OCI-LY1 (cell line): ENCODE data around the gene PLAGL2.

ENCODE experiments used
- H2AFZ ChIP-seq: fragments of 200-600 bp; sonication (generic), shearing (Covaris generic); 2 replicates; pipeline ENCODE4 v1.6.0; 2014; ENCODE audit warnings: antibody characterized with exemption, mild to moderate bottlenecking, low read length
- H3F3A ChIP-seq: fragments of 200-600 bp; sonication (generic), shearing (Covaris generic); 2 replicates; pipeline ENCODE4 v1.6.0; 2014; ENCODE audit warnings: mild to moderate bottlenecking, antibody characterized with exemption, low read length, moderate library complexity; ENCODE audit not compliant: insufficient read depth
- H3K27ac ChIP-seq: fragments of 200-600 bp; sonication (generic); 2 replicates; pipeline ENCODE4 v1.5.1; 2014; ENCODE audit warnings: low read length, mixed run types, mild to moderate bottlenecking, low read depth; ENCODE audit not compliant: poor library complexity, severe bottlenecking
- H3K27me3 ChIP-seq: fragments of 200-600 bp; sonication (generic); 2 replicates; pipeline ENCODE4 v1.6.0; 2014; ENCODE audit warnings: antibody characterized with exemption, mild to moderate bottlenecking, low read length, moderate library complexity; ENCODE audit not compliant: insufficient read depth
- H3K36me3 ChIP-seq: fragments of 200-600 bp; sonication (generic); 2 replicates; pipeline ENCODE4 v1.6.1; 2014; ENCODE audit warnings: mild to moderate bottlenecking, antibody characterized with exemption, low read length, moderate library complexity, mixed read lengths; ENCODE audit not compliant: insufficient read depth
- H3K4me1 ChIP-seq: fragments of 200-600 bp; sonication (generic); 2 replicates; pipeline ENCODE4 v1.5.1; 2014; ENCODE audit warnings: mild to moderate bottlenecking, low read length, moderate library complexity; ENCODE audit not compliant: insufficient read depth, severe bottlenecking
- H3K4me2 ChIP-seq: fragments of 200-600 bp; sonication (generic), shearing (Covaris generic); 2 replicates; pipeline ENCODE4 v1.6.1; 2014; ENCODE audit warnings: low read length
- H3K4me3 ChIP-seq: fragments of 200-600 bp; sonication (generic); 2 replicates; pipeline ENCODE4 v1.5.1; 2014; ENCODE audit warnings: low read length, low read depth, mild to moderate bottlenecking, mixed read lengths; ENCODE audit not compliant: poor library complexity, severe bottlenecking
- H3K79me2 ChIP-seq: fragments of 200-600 bp; shearing (Covaris generic); 2 replicates; pipeline ENCODE4 v1.6.1; 2016; ENCODE audit warnings: mixed run types, low read length, mixed read lengths; ENCODE audit not compliant: insufficient read depth
- H3K9ac ChIP-seq: fragments of 200-600 bp; sonication (generic), shearing (Covaris generic); 2 replicates; pipeline ENCODE4 v1.6.1; 2014; ENCODE audit warnings: mild to moderate bottlenecking, low read length, mixed read lengths
- H3K9me2 ChIP-seq: fragments of 200-600 bp; sonication (generic), shearing (Covaris generic); 2 replicates; pipeline ENCODE4 v1.6.1; 2014; ENCODE audit warnings: low read depth, mild to moderate bottlenecking, low read length, mixed read lengths
- H3K9me3 ChIP-seq: fragments of 200-600 bp; shearing (Covaris generic); 2 replicates; pipeline ENCODE4 v1.6.1; 2014; ENCODE audit warnings: low read length, mixed read lengths
- H4K20me1 ChIP-seq: fragments of 200-600 bp; sonication (generic), shearing (Covaris generic); 2 replicates; pipeline ENCODE4 v1.6.0; 2016; ENCODE audit warnings: mild to moderate bottlenecking, low read length; ENCODE audit not compliant: insufficient read depth
- EZH2 ChIP-seq: fragments of 200-600 bp; sonication (generic), shearing (Covaris generic); IDR thresholded peaks from 2 replicates; pipeline ENCODE4 v1.8.0; 2017; ENCODE audit warnings: borderline replicate concordance, mixed run types, mild to moderate bottlenecking, antibody characterized with exemption, low read length, moderate library complexity, mixed read lengths
- TF ChIP-seq, protein P1 (sequence below): fragments of 200-600 bp; sonication (generic), shearing (Covaris generic); IDR thresholded peaks from 2 replicates; pipeline ENCODE4 v1.5.1; 2017; ENCODE audit warnings: mild to moderate bottlenecking, antibody characterized with exemption, low read length, moderate library complexity, mixed read lengths

The PLAGL2 gene

DNA sequence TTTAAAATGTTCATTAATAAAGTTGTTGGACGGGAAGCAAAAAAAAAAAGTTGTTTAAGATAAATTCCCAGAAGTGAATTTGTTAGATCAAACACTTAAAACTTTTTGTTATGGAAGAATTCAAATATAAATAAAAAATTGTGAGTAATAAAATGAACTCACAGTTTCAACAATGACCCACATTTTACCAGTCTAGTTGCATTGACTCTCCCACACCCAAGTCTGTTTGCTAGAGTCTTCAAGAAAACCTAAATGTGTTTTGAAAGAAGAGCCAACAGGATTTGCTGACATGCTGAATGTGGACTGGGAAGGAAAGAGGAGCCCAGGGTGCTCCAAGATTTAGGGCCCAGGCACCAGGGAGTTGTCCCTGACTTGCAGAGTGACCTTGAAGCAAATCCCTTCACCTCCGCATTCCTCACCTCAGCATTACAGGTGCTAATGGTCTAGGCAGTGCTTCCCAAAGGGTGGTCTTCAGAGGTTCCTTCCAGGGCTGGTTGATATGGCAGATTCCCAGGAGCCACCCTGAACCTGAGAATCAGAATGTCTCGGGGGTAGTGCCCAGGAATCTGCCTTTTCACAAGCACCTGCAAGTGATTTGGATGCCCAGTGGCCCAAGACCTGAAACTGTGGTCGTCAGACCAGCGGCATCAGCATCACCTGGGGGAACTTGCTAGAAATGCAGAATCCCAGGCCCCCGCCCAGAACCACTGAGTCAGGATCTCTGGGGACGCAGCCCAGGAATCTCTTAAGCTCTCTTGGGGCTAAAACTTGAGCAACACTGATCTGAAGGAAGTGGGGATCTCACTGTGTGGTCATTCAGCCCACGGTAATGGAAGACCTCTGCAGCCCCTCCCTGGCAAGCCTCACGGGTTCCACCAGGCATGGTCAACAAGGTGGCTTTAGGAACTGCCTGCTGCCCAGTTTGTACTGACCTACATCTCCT lies 31.2 kb upstream of the PLAGL2 start:
- no peaks in the 10 kb centered on the region for H3F3A ChIP-seq
- H3K9me2 ChIP-seq, result no peaks in the 10 kb centered on the region
- H3K36me3 ChIP-seq, result peaks cover 34% of the 10 kb centered on the region
- no peak overlapping the region for H3K4me3 ChIP-seq
- no peaks in the 10 kb centered on the region for H3K27me3 ChIP-seq
- no peak overlapping the region for H3K4me2 ChIP-seq
- no peaks in the 10 kb centered on the region for H3K79me2 ChIP-seq
- H3K27ac ChIP-seq, result no peak overlapping the region
- no peaks in the 10 kb centered on the region for H3K9me3 ChIP-seq
- H4K20me1 ChIP-seq, result no peaks in the 10 kb centered on the region
- H2AFZ ChIP-seq, result no peak overlapping the region
- TF ChIP-seq, protein P1, sequence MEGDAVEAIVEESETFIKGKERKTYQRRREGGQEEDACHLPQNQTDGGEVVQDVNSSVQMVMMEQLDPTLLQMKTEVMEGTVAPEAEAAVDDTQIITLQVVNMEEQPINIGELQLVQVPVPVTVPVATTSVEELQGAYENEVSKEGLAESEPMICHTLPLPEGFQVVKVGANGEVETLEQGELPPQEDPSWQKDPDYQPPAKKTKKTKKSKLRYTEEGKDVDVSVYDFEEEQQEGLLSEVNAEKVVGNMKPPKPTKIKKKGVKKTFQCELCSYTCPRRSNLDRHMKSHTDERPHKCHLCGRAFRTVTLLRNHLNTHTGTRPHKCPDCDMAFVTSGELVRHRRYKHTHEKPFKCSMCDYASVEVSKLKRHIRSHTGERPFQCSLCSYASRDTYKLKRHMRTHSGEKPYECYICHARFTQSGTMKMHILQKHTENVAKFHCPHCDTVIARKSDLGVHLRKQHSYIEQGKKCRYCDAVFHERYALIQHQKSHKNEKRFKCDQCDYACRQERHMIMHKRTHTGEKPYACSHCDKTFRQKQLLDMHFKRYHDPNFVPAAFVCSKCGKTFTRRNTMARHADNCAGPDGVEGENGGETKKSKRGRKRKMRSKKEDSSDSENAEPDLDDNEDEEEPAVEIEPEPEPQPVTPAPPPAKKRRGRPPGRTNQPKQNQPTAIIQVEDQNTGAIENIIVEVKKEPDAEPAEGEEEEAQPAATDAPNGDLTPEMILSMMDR, result no peak
- no peak for TF ChIP-seq EZH2
- no peak overlapping the region for H3K9ac ChIP-seq
- H3K4me1 ChIP-seq, result no peaks in the 10 kb centered on the region

DNA sequence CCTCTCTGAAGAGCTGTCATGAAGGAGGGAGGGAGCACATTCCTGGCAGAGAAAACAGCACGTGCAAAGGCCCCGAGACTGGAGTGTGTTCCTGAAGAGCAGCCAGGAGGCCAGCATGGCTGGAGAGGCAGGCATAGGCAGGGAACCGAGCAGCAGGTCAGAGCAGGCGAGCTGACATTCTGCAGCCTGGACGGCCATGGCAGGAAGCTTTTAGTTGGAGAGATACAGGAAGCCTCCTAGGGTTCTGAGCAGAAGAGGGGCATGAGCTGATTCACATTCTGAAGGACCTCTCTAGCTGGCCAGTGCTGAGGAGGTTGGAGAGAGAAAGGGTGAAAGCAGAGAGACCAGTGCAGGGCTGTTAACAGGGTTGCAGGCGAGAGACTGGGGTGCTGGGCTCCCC lies 29.9 kb upstream of the PLAGL2 start:
- H3K4me2 ChIP-seq, result no peak overlapping the region
- H4K20me1 ChIP-seq, result no peaks in the 10 kb centered on the region
- H3K4me3 ChIP-seq, result no peak overlapping the region
- TF ChIP-seq EZH2, result no peak
- TF ChIP-seq, protein P1, result no peak
- no peaks in the 10 kb centered on the region for H3F3A ChIP-seq
- no peak overlapping the region for H3K9ac ChIP-seq
- no peak overlapping the region for H3K27ac ChIP-seq
- no peaks in the 10 kb centered on the region for H3K9me3 ChIP-seq
- H3K27me3 ChIP-seq, result no peaks in the 10 kb centered on the region
- no peaks in the 10 kb centered on the region for H3K79me2 ChIP-seq
- no peak overlapping the region for H2AFZ ChIP-seq
- H3K36me3 ChIP-seq, result peaks cover 46% of the 10 kb centered on the region
- no peaks in the 10 kb centered on the region for H3K9me2 ChIP-seq
- no peaks in the 10 kb centered on the region for H3K4me1 ChIP-seq

- no peaks in the 10 kb centered on the region for H4K20me1 ChIP-seq
- no peak overlapping the region for H3K4me2 ChIP-seq
- H3K27me3 ChIP-seq, result no peaks in the 10 kb centered on the region
- no peaks in the 10 kb centered on the region for H3K79me2 ChIP-seq
- no peaks in the 10 kb centered on the region for H3K9me2 ChIP-seq
- no peaks in the 10 kb centered on the region for H3F3A ChIP-seq
- H3K9me3 ChIP-seq, result no peaks in the 10 kb centered on the region
- TF ChIP-seq EZH2, result no peak
- TF ChIP-seq, protein P1, result no peak
- no peak overlapping the region for H3K27ac ChIP-seq
- H2AFZ ChIP-seq, result no peak overlapping the region
- H3K4me3 ChIP-seq, result no peak overlapping the region
- H3K36me3 ChIP-seq, result peaks cover 50% of the 10 kb centered on the region
- H3K9ac ChIP-seq, result no peak overlapping the region
- H3K4me1 ChIP-seq, result peaks cover 6% of the 10 kb centered on the region
Measured at GRCh38 chr20:32236819-32237218, 29.3 kb upstream of the PLAGL2 start.
